H1 (cell line): ENCODE data around the gene LRG1. TPM values are rescaled to one million over a fixed set of nuclear protein-coding genes. Genes with fewer than 3 reads are reported as not detected.

ENCODE experiments used
- CTCF ChIA-PET: fragments of 300-600 bp; sonication (Branson Sonifier 250); formaldehyde crosslinking; loops from one replicate; lab custom pipeline; 2021; ENCODE audit not compliant: partially characterized antibody; lab: Charles Lee
- POLR2A ChIA-PET: fragments of 300-600 bp; sonication (Branson Sonifier 250); formaldehyde crosslinking; loops from one replicate; lab custom pipeline; 2021; ENCODE audit warnings: inconsistent platforms; ENCODE audit not compliant: partially characterized antibody; lab: Charles Lee
- DNase-seq, 2 experiments: peaks; one replicate each; pipeline versions ENCODE4 v3.0.0 to v3.0.0-alpha.2; 2010 to 2022; ENCODE audit warnings: low spot score in 2 of 2, low read depth in 1 of 2, mixed read lengths in 1 of 2
- FAIRE-seq: peaks from 2 replicates; lab custom pipeline; 2011; peaks lifted over from hg19 to GRCh38; lab: Jason Lieb, UNC
- H2AFZ ChIP-seq: 2 replicates; pipeline ENCODE4 v1.8.1; 2012; ENCODE audit warnings: low read length, inconsistent platforms
- H2AK5ac ChIP-seq: 2 replicates; pipeline ENCODE4 v1.6.1; 2013; ENCODE audit warnings: low read depth, low read length
- H2BK120ac ChIP-seq: replicated peaks from 2 replicates; pipeline ENCODE3; 2013; ENCODE audit warnings: low read depth, low read length, inconsistent platforms
- H2BK12ac ChIP-seq: 2 replicates; pipeline ENCODE4 v1.6.1; 2013; ENCODE audit warnings: low read depth, low read length
- H2BK15ac ChIP-seq: 2 replicates; pipeline ENCODE4 v1.6.1; 2013; ENCODE audit warnings: low read length
- H2BK20ac ChIP-seq: 2 replicates; pipeline ENCODE4 v1.6.1; 2013; ENCODE audit warnings: low read length
- H2BK5ac ChIP-seq: 2 replicates; pipeline ENCODE4 v1.6.1; 2013; ENCODE audit warnings: low read depth, low read length
- H3K14ac ChIP-seq: 2 replicates; pipeline ENCODE4 v1.6.1; 2013; ENCODE audit warnings: inconsistent platforms; ENCODE audit not compliant: insufficient read length
- H3K18ac ChIP-seq: 2 replicates; pipeline ENCODE4 v1.6.1; 2013; ENCODE audit warnings: low read length; ENCODE audit errors: extremely low read depth
- H3K23ac ChIP-seq: 2 replicates; pipeline ENCODE4 v1.6.1; 2013; ENCODE audit warnings: inconsistent platforms; ENCODE audit not compliant: insufficient read length
- H3K23me2 ChIP-seq: 2 replicates; pipeline ENCODE4 v1.6.1; 2013; ENCODE audit warnings: low read depth, low read length
- H3K27ac ChIP-seq: 2 replicates; pipeline ENCODE4 v1.6.1; 2011; ENCODE audit warnings: low read depth, low read length, inconsistent platforms
- H3K27me3 ChIP-seq, 4 experiments: replicated peaks in 1 of 4; 1 replicate in 1 of 4; 2 replicates in 3 of 4; pipeline versions ENCODE4 v1.6.1 to v1.8.1; 2011 to 2013; ENCODE audit warnings: low read length in 3 of 4, mild to moderate bottlenecking in 3 of 4, inconsistent platforms in 2 of 4, mixed read lengths in 2 of 4, moderate library complexity in 1 of 4; ENCODE audit not compliant: control insufficient read depth in 3 of 4, insufficient read depth in 3 of 4; ENCODE audit errors: extremely low read depth in 1 of 4
- H3K36me3 ChIP-seq, 4 experiments: 2 replicates each; pipeline versions ENCODE4 v1.6.1 to v1.8.1; 2011 to 2013; ENCODE audit warnings: mild to moderate bottlenecking in 4 of 4, low read length in 3 of 4, moderate library complexity in 2 of 4, control low read depth in 1 of 4, inconsistent platforms in 1 of 4; ENCODE audit not compliant: insufficient read depth in 4 of 4, control insufficient read depth in 2 of 4
- H3K4ac ChIP-seq: replicated peaks from 2 replicates; pipeline ENCODE3; 2013; ENCODE audit warnings: low read length, low read depth, mixed read lengths, inconsistent platforms; ENCODE audit not compliant: insufficient read length
- H3K4me1 ChIP-seq, 4 experiments: replicated peaks in 1 of 4; 1 replicate in 1 of 4; 2 replicates in 3 of 4; pipeline versions ENCODE4 v1.6.1 to v1.8.1; 2011 to 2013; ENCODE audit warnings: low read length in 3 of 4, inconsistent platforms in 2 of 4, mixed read lengths in 1 of 4; ENCODE audit not compliant: insufficient read depth in 4 of 4, control insufficient read depth in 3 of 4
- H3K4me2 ChIP-seq, 2 experiments: 2 replicates each; pipeline versions ENCODE4 v1.6.1 to v1.8.1; 2011 to 2013; ENCODE audit warnings: low read depth in 2 of 2, low read length in 2 of 2, control low read depth in 1 of 2, inconsistent platforms in 1 of 2, mild to moderate bottlenecking in 1 of 2; ENCODE audit not compliant: insufficient read depth in 1 of 2
- H3K4me3 ChIP-seq, 4 experiments: fragments of 200-600, 300-600 bp in 1 of 4; sonication (generic), shearing (Covaris generic), sonication (Bioruptor Twin) in 1 of 4; 2 replicates each; pipeline versions ENCODE4 v1.5.1 to v1.8.1; 2011 to 2016; ENCODE audit warnings: low read length in 4 of 4, low read depth in 3 of 4, control low read depth in 2 of 4, inconsistent platforms in 2 of 4, mild to moderate bottlenecking in 2 of 4, mixed read lengths in 1 of 4, moderate library complexity in 1 of 4; ENCODE audit not compliant: insufficient read depth in 2 of 4; ENCODE audit errors: extremely low read depth in 1 of 4
- H3K56ac ChIP-seq: replicated peaks from 2 replicates; pipeline ENCODE3; 2013; ENCODE audit warnings: low read depth, mild to moderate bottlenecking, mixed read lengths, low read length, inconsistent platforms; ENCODE audit not compliant: insufficient read length
- H3K79me1 ChIP-seq: 2 replicates; pipeline ENCODE4 v1.6.1; 2013; ENCODE audit warnings: low read depth, low read length, control low read depth
- H3K79me2 ChIP-seq, 2 experiments: 2 replicates each; pipeline versions ENCODE4 v1.6.1 to v1.8.1; 2012 to 2013; ENCODE audit warnings: low read length in 2 of 2, mild to moderate bottlenecking in 2 of 2, inconsistent platforms in 1 of 2; ENCODE audit not compliant: insufficient read depth in 2 of 2, control insufficient read depth in 1 of 2
- H3K9ac ChIP-seq, 4 experiments: replicated peaks in 1 of 4; 1 replicate in 1 of 4; 2 replicates in 3 of 4; pipeline versions ENCODE4 v1.6.1 to v1.8.1; 2011 to 2013; ENCODE audit warnings: low read depth in 3 of 4, low read length in 3 of 4, control low read depth in 2 of 4, mild to moderate bottlenecking in 2 of 4, moderate library complexity in 2 of 4, inconsistent platforms in 1 of 4; ENCODE audit errors: extremely low read depth in 1 of 4
- H3K9me3 ChIP-seq, 2 experiments: 2 replicates each; pipeline versions ENCODE4 v1.6.1 to v1.8.1; 2012 to 2013; ENCODE audit warnings: mild to moderate bottlenecking in 2 of 2, moderate library complexity in 2 of 2, control low read depth in 1 of 2, inconsistent platforms in 1 of 2, low read depth in 1 of 2, low read length in 1 of 2, mixed read lengths in 1 of 2; ENCODE audit not compliant: insufficient read depth in 2 of 2
- H4K20me1 ChIP-seq, 2 experiments: replicated peaks in 1 of 2; 2 replicates each; pipeline versions ENCODE3 to v1.8.1; 2011 to 2013; ENCODE audit warnings: inconsistent platforms in 2 of 2, low read length in 2 of 2, mild to moderate bottlenecking in 1 of 2; ENCODE audit not compliant: insufficient read depth in 2 of 2, control insufficient read depth in 1 of 2
- H4K5ac ChIP-seq: 2 replicates; pipeline ENCODE4 v1.6.1; 2013; ENCODE audit warnings: low read length, low read depth, mixed read lengths, inconsistent platforms; ENCODE audit not compliant: insufficient read length
- H4K8ac ChIP-seq: 2 replicates; pipeline ENCODE4 v1.8.0; 2013; ENCODE audit warnings: mild to moderate bottlenecking, moderate library complexity, low read length, inconsistent platforms; ENCODE audit not compliant: insufficient read depth; ENCODE audit errors: extremely low read depth
- H4K91ac ChIP-seq: replicated peaks from 2 replicates; pipeline ENCODE3; 2013; ENCODE audit warnings: low read length, mixed read lengths, inconsistent platforms; ENCODE audit not compliant: insufficient read length
- BRCA1 ChIP-seq: IDR thresholded peaks from 2 replicates; pipeline ENCODE4 v1.6.1; 2012; ENCODE audit warnings: low read depth, low read length, improper control_type of control experiment
- EGR1 ChIP-seq: IDR thresholded peaks from 2 replicates; pipeline ENCODE4 v1.6.1; 2011; ENCODE audit warnings: low read depth, low read length, borderline replicate concordance
- JUN ChIP-seq: IDR thresholded peaks from 2 replicates; pipeline ENCODE4 v1.6.1; 2011; ENCODE audit warnings: low read depth, mild to moderate bottlenecking, improper control_type of control experiment, low read length
- POLR2AphosphoS5 ChIP-seq: IDR thresholded peaks from 2 replicates; pipeline ENCODE4 v1.6.1; 2011; ENCODE audit warnings: low read depth, low read length
- SIRT6 ChIP-seq: IDR thresholded peaks from one replicate; pipeline ENCODE4 v1.7.1; 2012; ENCODE audit warnings: low read length, inconsistent platforms
- WGBS, 2 experiments: shearing (Covaris generic) in 1 of 2; methylation state at CpG; one replicate each; pipeline versions ENCODE4 v1.1.6 to v1.1.7; 2013 to 2015; ENCODE audit warnings: low lambda C conversion rate in 2 of 2, mixed read lengths in 2 of 2, inconsistent platforms in 1 of 2, low coverage in 1 of 2, missing lambda C conversion rate in 1 of 2; ENCODE audit not compliant: insufficient replicate concordance in 2 of 2, insufficient coverage in 1 of 2, insufficient read length in 1 of 2; ENCODE audit errors: extremely low coverage in 1 of 2, missing lambda C conversion rate in 1 of 2; 5-methylcytosine and 5-hydroxymethylcytosine counted together
- long read RNA-seq, 2 experiments: library from RNA in 1 of 2; library from capped mRNA in 1 of 2; stranded (forward); transcript quantifications; one replicate each; pipeline ENCODE4 v2.0.0, GENCODE V29; 2021; ENCODE audit warnings: inconsistent platforms in 1 of 2
- polyA minus RNA-seq, 3 experiments: library from RNA; depleted of rRNA, polyadenylated mRNA; stranded (reverse); fragments of >200 nt; gene quantifications; 1 replicate in 2 of 3; 2 replicates in 1 of 3; pipeline ENCODE4 v1.2.3, GENCODE V29; 2011
- polyA plus RNA-seq, 7 experiments: library from polyadenylated mRNA; depleted of rRNA in 3 of 7; stranded (reverse) in 5 of 7; unstranded in 2 of 7; fragments of >200 nt in 5 of 7; fragments of 200-250 nt in 2 of 7; gene quantifications; 1 replicate in 5 of 7; 2 replicates in 1 of 7; 4 replicates in 1 of 7; pipeline versions ENCODE4 v1.2.1 to v1.2.3, GENCODE V29; 2011 to 2013; ENCODE audit warnings: missing spikeins in 2 of 7, mixed read lengths in 2 of 7
- total RNA-seq: library from RNA; stranded (reverse); fragmentation: NEBNext Ultra II Directional; extraction: Animal tissue kit (Norgen Biotek cat#: 25700); gene quantifications from 2 replicates; pipeline ENCODE4 v1.2.1, GENCODE V29; 2021

LRG1 gene, protein sequence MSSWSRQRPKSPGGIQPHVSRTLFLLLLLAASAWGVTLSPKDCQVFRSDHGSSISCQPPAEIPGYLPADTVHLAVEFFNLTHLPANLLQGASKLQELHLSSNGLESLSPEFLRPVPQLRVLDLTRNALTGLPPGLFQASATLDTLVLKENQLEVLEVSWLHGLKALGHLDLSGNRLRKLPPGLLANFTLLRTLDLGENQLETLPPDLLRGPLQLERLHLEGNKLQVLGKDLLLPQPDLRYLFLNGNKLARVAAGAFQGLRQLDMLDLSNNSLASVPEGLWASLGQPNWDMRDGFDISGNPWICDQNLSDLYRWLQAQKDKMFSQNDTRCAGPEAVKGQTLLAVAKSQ
- total RNA-seq (0.36 and 0.48 TPM in 2 replicates), polyA plus RNA-seq (2011; rRNA removed) (0.64 and 0.79 TPM in 2 replicates), polyA minus RNA-seq (2011; rRNA and poly(A)+ RNA removed) (0.13 and 0.22 TPM in 2 replicates)
- 0.48 TPM for polyA plus RNA-seq (2011; cell fraction: cytosol; rRNA removed)
- 0.34 TPM for polyA plus RNA-seq (2011; cell fraction: nucleus; rRNA removed)
- polyA plus RNA-seq (2012, experiment 1 of 2): 0.28 to 1.1 TPM (median 0.51 TPM) in 4 replicates
- 0.50 TPM for polyA plus RNA-seq (2012, experiment 2 of 2)
- polyA plus RNA-seq (2013, experiment 1 of 2): 1.3 TPM
- 1.2 TPM for polyA plus RNA-seq (2013, experiment 2 of 2)
- not detected for polyA minus RNA-seq (2011; cell fraction: cytosol; rRNA and poly(A)+ RNA removed)
- polyA minus RNA-seq (2011; cell fraction: nucleus; rRNA and poly(A)+ RNA removed): 0.20 TPM
- long read RNA-seq, experiment 1, partial matches to known transcripts: 0 of 1 reads
- long read RNA-seq, experiment 1, other reads (novel, unspliced or antisense): 1 of 1 reads
- long read RNA-seq, experiment 2: 0 reads

DNA sequence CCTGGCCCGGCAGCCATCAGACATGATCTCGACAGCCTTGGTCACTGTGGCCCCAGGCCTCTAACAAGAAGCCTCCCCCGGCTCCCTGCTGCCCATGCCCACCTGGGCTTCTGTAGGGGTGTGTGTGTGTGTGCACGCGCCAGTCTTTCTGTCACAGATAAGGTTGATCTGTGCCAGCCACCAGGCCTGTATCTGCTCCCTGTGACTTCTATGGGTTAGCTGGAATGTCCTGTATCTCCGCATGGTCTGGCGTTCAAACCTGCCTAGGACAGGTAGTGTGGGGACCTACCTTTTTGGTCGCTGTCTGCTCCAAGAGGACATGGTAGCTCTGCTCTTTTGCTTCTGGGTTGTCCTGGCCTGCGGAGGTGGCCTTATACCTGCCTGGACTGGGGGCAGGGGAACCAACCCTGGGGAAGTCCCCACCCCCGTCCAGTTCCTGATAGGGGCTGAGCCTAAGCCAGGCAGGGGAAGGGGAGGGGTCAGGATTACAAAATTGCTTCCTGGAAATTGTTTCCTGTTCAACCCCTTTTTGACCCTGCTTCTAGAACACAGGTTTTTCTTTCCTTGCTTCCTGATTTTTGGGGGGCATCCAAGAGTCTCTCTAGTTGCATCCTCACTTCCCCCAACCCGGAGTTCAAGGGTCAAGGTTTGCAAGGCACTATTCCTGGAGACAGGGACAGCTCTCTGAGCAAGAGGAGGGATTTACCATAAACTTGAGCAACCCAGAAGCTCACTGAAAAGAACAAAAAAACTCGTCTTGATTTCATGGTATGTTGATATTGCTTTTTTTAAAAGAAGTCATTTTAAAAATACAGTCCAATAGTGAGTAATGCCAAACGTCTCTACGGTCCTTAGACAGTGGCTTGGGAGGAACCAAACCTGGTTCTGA lies at the start of gene LRG1:
Gene LRG1 (minus strand): TSS at position 344 of the 889 bp plus-strand sequence. CDS start 23 bp downstream, at position 321.
- H3K4me2 ChIP-seq: peak within 1 kb of the TSS in 1 of 2 experiments; percentile 16; a peak in 1 of 4 replicates
- POLR2A ChIA-PET: interaction anchor here (0.6 to 1.2 kb wide), 5 partner anchors 22 to 200 kb away, joined by 3 read pairs; partner anchors contain the start of gene PLIN4
- H3K9ac ChIP-seq: no peak within 1 kb of the TSS; a peak in 1 of 7 replicates
- no peak for TF ChIP-seq SIRT6
- no peak for TF ChIP-seq JUN
- no peak for TF ChIP-seq BRCA1
- peak; percentile 24; the same call in 1 of the 2 replicates for TF ChIP-seq EGR1
- TF ChIP-seq POLR2AphosphoS5: peak; percentile 36; the same call in 1 of the 2 replicates

More for the DNA sequence above, at the start of gene LRG1:
- no peaks in the 10 kb centered on the region for H3K79me2 ChIP-seq
- no peak within 1 kb of the TSS for H4K8ac ChIP-seq
- 80% methylated on average over 14 of the region's 14 CpGs; no CpG with 5 or more reads in 1 of the 2 experiments for WGBS, 2 experiments
- H2BK120ac ChIP-seq: no peak within 1 kb of the TSS
- no peak within 1 kb of the TSS for H3K4me3 ChIP-seq
- H3K36me3 ChIP-seq: peaks cover 0 to 10% (median 0%) of the 10 kb centered on the region in 4 experiments; a peak in 1 of 8 replicates
- peaks cover 0 to 11% (median 4%) of the 10 kb centered on the region in 4 experiments; a peak in 4 of 7 replicates for H3K4me1 ChIP-seq
- H3K4ac ChIP-seq: peak within 1 kb of the TSS; percentile 81
- H4K91ac ChIP-seq: peak within 1 kb of the TSS; percentile 30
- peak within 1 kb of the TSS; percentile 16 for H4K5ac ChIP-seq
- H3K79me1 ChIP-seq: no peaks in the 10 kb centered on the region
- H3K9me3 ChIP-seq: no peaks in the 10 kb centered on the region; a peak in 1 of 4 replicates
- FAIRE-seq (no peak), DNase-seq (no peak)
- no peak within 1 kb of the TSS for H2BK15ac ChIP-seq
- H3K27me3 ChIP-seq: peaks cover 0 to 7% (median 3%) of the 10 kb centered on the region in 4 experiments; a peak in 2 of 7 replicates
- no peaks in the 10 kb centered on the region for H4K20me1 ChIP-seq
- H3K14ac ChIP-seq: no peak within 1 kb of the TSS
- H2AK5ac ChIP-seq: no peak within 1 kb of the TSS
- no peak within 1 kb of the TSS for H2BK5ac ChIP-seq
- CTCF ChIA-PET: interaction anchor here (0.5 to 11.6 kb wide), 16 partner anchors 7 to 597 kb away, joined by 3 to 174 read pairs (median 4); no protein-coding TSS in a partner anchor
- H3K18ac ChIP-seq: no peak within 1 kb of the TSS
- no peak within 1 kb of the TSS for H2BK20ac ChIP-seq
- H2AFZ ChIP-seq: no peak within 1 kb of the TSS
- peak within 1 kb of the TSS; percentile 42; the same call in 1 of the 2 replicates for H2BK12ac ChIP-seq
- H3K23ac ChIP-seq: no peak within 1 kb of the TSS
- H3K23me2 ChIP-seq: peaks cover under 1% of the 10 kb centered on the region; the same call in 1 of the 2 replicates
- H3K56ac ChIP-seq: no peak within 1 kb of the TSS
- no peak within 1 kb of the TSS for H3K27ac ChIP-seq
